Fibroblast of villous mesenchyme (primary cell): ENCODE measurements around the gene MEFV. TPM values are rescaled to one million over a fixed set of nuclear protein-coding genes. Genes with fewer than 3 reads are reported as not detected.

Source experiments
- DNase-seq: peaks from one replicate; pipeline ENCODE4 v3.0.0-alpha.2; 2010; ENCODE audit warnings: low read depth
- H3K4me3 ChIP-seq: 2 replicates; pipeline ENCODE4 v1.5.1; 2011; ENCODE audit warnings: low read depth, mild to moderate bottlenecking, low read length
- total RNA-seq: library from RNA; depleted of rRNA; stranded (reverse); fragments of >200 nt; gene quantifications from 2 replicates; pipeline ENCODE4 v1.2.3, GENCODE V29; 2012
- TF ChIP-seq, protein P1 (sequence below): IDR thresholded peaks from 2 replicates; pipeline ENCODE4 v1.5.1; 2012; ENCODE audit warnings: low read depth, mild to moderate bottlenecking, low read length; ENCODE audit not compliant: insufficient read depth

MEFV gene
- total RNA-seq, 1 donor, result under 0.01 TPM

DNA sequence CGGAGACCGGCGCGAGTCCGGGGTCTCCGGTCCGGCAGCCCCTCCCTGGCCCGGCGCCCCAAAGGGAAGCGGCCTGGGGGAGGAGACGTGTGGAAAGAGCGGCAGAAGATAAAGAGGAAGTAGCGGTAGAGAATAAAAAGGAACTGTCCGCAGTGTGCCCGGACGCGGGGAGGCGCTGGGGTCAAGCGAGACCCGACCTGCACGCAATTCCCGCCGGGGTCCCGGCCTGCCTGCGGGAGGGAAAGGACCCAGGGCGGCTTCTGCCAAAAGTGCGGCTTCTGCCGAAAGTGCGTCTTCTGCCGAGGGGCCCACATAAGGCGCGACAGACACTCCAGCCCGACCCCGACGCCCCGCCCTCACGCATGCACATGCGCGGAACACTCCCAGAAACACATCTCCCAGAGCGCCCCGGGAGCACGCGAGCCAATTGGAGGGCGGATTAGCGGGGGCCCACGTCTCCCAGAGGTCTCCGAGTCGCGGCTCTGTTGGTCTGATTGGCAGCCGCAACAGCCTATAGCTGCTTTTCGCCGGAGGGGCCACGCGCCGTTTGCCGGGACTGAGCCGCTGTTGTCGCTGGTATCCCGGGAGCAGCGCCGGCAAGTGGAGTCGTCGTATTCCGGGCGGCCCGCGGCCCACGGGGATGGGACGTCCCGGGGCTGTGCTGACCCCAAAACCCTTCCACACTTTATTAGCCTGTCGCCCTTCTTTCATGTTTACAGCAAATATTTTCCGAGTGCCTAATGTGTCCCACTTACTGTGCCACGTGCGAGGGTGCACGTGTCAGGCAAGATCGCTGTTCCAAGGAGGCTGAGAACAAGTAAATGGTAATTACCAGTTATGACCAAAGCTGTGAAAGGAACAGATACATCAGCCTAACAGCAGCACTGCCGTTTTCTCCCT lies 8.0 kb upstream of the MEFV start:
- DNase-seq, result peak; percentile 99
- TF ChIP-seq, protein P1, sequence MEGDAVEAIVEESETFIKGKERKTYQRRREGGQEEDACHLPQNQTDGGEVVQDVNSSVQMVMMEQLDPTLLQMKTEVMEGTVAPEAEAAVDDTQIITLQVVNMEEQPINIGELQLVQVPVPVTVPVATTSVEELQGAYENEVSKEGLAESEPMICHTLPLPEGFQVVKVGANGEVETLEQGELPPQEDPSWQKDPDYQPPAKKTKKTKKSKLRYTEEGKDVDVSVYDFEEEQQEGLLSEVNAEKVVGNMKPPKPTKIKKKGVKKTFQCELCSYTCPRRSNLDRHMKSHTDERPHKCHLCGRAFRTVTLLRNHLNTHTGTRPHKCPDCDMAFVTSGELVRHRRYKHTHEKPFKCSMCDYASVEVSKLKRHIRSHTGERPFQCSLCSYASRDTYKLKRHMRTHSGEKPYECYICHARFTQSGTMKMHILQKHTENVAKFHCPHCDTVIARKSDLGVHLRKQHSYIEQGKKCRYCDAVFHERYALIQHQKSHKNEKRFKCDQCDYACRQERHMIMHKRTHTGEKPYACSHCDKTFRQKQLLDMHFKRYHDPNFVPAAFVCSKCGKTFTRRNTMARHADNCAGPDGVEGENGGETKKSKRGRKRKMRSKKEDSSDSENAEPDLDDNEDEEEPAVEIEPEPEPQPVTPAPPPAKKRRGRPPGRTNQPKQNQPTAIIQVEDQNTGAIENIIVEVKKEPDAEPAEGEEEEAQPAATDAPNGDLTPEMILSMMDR, result peak; percentile 30
- H3K4me3 ChIP-seq, result peak overlapping the region; percentile 86

DNA sequence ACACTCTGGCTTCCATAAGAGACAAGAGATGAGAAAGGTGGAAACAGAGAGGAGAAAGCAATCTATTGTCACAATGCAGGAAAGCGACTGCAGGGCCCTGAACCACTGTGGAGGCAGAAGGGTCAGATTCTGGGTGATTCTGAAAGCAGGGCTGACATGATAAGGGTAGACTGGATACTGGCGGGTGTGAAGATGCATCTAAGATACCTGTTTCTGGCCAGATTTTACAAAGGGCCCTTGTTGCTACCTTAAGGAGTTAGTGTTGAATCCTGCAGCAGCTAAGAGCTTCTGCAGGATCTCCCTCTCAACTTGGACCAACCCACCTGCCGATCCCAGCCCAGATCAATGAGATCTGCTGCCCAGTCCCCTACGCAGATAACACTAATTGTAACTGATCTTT lies 6.1 kb upstream of the MEFV start:
- no peak for DNase-seq
- TF ChIP-seq, protein P1, result no peak
- no peak overlapping the region for H3K4me3 ChIP-seq

DNA sequence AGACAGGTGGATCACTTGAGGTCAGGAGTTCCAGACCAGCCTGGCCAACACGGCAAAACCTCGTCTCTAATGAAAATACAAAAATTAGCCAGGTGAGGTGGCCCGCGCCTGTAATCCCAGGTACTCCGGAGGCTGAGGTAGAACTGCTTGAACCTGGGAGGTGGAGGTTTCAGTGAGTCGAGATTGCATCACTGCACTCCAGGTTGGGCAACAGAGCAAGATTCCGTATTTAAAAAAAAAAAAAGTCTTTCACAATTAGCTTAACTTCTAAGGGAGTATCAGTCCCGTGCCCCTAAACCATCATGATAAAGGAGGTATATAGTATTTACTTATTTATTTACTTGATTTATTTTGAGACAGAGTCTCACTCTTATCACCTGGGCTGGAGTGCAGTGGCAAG lies 3.4 kb upstream of the MEFV start:
- TF ChIP-seq, protein P1, result no peak
- no peak for DNase-seq
- no peak overlapping the region for H3K4me3 ChIP-seq

DNA sequence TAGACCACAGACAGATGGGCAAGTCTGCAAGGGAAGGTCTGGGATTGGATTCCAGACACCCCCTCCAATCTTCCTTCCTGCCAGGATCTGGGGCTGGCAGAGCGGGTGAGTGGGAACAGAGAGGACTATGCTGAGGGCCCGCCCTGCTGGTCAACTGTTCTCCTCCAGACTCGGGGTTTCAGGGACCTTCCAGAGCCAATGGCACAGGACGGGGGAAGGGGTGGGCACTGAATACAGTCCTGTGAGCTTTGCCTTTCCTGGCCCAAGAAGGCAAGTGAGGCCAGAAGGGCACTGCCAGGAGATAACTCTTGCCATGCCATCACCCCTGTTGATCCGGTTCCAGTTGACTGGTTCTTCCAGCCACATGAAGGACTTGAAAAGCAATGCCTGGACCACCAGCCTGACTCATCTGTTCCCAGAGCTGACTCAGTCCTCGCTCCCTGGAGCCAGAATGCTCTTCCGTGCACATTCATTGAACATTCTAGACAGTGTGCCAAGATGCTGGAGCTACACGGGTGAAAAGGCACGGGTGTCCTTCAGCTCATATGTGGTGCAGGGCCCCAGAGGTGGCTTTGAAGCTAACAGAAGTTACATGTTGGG lies 533 bp upstream of the MEFV start:
- DNase-seq, result no peak
- H3K4me3 ChIP-seq, result no peak overlapping the region
- TF ChIP-seq, protein P1, result no peak

DNA sequence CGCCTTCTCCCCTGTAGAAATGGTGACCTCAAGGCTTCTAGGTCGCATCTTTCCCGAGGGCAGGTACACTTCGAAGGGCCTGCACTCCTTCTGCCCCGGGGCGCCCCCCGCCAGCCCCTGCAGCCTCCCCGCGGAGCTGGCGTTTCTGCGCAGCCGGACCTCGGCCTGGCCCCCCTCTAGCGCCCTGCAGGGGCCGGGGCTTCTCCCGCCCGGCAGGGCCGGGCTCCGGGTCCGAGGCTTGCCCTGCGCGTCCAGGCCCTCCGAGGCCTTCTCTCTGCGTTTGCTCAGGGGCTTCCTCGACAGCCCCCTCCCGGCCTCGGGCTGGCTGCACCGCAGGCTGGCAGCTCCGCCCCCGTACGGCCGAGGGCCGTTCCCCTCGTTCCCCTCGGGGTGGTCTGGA lies 2.1 kb downstream of the MEFV start:
- TF ChIP-seq, protein P1, result no peak
- no peak for DNase-seq
- H3K4me3 ChIP-seq, result no peak overlapping the region

DNA sequence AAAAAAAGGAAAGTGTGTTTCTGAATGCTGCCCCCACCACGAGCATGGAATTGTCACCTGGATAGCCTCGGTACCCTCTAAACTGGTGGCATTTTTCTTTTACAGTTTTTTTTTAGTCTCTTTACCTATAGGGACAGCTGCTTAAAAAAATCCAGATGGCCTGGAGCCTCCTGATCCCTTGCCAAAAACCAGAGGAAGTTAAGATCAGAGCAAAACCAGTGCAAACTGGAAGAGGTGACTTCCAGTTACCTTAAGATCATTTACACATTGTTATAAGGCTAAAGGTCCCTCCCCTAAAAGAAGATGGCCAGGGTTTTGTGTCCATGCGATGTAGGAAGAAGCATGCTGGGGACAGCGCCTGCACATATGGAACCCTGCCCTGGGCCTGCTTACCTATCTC lies 3.5 kb downstream of the MEFV start:
- TF ChIP-seq, protein P1, result no peak
- no peak for DNase-seq
- H3K4me3 ChIP-seq, result no peak overlapping the region
